K562 treated with DMSO at 1 percent for 12 hours (cell line): ENCODE results near the gene MPP4. TPM values are rescaled to one million over a fixed set of nuclear protein-coding genes. Genes with fewer than 3 reads are reported as not detected.

Source experiments
- total RNA-seq: library from RNA; unstranded; fragments of 300-600 nt; gene quantifications from 2 replicates; pipeline ENCODE4 v1.2.3, GENCODE V29; 2022; ENCODE audit not compliant: insufficient read depth

The MPP4 gene, protein sequence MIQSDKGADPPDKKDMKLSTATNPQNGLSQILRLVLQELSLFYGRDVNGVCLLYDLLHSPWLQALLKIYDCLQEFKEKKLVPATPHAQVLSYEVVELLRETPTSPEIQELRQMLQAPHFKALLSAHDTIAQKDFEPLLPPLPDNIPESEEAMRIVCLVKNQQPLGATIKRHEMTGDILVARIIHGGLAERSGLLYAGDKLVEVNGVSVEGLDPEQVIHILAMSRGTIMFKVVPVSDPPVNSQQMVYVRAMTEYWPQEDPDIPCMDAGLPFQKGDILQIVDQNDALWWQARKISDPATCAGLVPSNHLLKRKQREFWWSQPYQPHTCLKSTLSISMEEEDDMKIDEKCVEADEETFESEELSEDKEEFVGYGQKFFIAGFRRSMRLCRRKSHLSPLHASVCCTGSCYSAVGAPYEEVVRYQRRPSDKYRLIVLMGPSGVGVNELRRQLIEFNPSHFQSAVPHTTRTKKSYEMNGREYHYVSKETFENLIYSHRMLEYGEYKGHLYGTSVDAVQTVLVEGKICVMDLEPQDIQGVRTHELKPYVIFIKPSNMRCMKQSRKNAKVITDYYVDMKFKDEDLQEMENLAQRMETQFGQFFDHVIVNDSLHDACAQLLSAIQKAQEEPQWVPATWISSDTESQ
- total RNA-seq: not detected in 2 replicates

DNA sequence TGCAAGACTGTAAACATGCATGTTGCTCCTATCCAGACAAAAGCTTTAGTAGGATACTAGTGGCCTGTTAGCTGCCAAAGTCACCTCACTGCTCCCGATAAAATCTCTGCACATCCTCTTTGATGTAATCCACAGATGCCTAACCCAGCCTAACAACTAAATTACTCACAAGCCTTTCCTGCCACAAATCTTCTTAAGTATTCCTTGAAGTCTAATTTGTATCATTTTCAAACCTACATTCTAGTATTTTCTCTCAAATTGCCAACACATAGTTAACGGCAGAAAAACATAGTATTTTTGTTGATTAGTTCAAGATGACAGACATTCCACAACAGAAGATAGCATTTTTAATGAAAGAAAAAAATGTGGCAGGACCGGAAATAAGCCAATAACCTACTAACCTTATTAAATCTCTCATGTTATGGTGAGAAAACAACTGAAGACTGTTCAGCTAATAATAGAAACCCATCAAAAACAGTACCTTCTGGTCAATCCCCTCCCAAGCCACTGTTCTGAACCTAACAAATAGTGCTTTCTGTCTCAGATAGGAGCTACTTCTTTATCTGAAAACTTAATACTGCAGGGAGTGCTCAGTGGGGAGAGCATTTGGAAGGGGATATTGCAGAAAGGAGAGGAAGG, at the start of gene MPP4:
MPP4 (minus strand) TSS at position 57 of the 639 bp plus-strand sequence. CDS start 4,690 bp downstream, outside the sequence.

DNA sequence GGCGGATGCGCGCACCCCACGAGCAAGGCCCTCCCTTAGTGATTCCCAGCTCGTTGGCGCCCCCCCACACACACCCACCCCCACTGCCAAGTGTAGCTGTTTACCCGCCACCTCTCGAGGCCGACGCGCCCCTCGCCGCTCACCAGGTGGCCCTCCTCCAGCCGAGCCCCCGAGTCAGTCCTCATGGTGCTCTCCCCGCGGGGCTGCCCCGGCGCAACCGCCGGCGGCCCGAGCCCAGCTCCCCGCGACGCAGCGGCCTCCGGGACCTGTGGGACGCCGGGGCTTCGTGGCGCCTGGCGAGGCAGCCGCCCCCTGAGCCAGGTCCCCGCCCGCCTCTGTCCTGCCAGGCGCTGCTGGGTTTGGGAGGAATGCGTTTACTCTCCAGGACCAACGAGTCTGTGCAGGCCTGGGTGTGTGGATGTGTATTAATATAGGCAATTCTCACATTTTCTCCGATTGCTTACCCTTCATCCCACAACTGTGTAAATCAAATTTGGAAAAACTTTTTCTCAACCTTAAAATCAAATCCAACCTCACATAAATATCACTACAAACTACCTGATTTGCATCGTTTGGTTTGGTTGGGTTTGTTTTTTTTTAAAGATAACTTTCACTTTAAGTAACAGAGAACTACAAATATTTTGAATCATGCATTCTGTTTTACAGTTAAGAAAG, 55.1 kb downstream of the MPP4 start, which contains the start of gene TMEM237:
TMEM237 (minus strand) TSS at position 288 of the 675 bp plus-strand sequence; CDS start at position 185, 103 bp downstream.

Other genes with a start within 250 kb of the MPP4 start
- gene TRAK2, start 247.2 kb downstream of the MPP4 start, total RNA-seq: 4.7 and 18.0 TPM in 2 replicates
- gene STRADB, start 246.9 kb downstream of the MPP4 start, total RNA-seq: 22.0 and 24.8 TPM in 2 replicates
- gene TMEM237, start 55.1 kb downstream of the MPP4 start, total RNA-seq: 4.7 and 15.6 TPM in 2 replicates
- 5.3 and 17.2 TPM in 2 replicates for gene ALS2, start 82.3 kb upstream of the MPP4 start, total RNA-seq
- gene CDK15, start 107.9 kb upstream of the MPP4 start, total RNA-seq: 0.52 TPM in 1 of 2 replicates, not detected in the other